GM12864 (cell line): Measurements from ENCODE around the gene EXOC3L4.
"Not testable (repeated sequence)": the region's sequence is repeated elsewhere in the genome, so short reads cannot be mapped to it uniquely, and the experiment has no call there.

ENCODE experiments used
- DNase-seq: peaks from one replicate; pipeline ENCODE4 v3.0.0-alpha.2; 2011; ENCODE audit warnings: low read depth
- H3K4me3 ChIP-seq: 2 replicates; pipeline ENCODE4 v1.5.1; 2011; ENCODE audit warnings: mild to moderate bottlenecking, low read depth, low read length, control low read depth
- CTCF ChIP-seq: IDR thresholded peaks from 2 replicates; pipeline ENCODE4 v1.5.1; 2011; ENCODE audit warnings: low read depth, mild to moderate bottlenecking, moderate library complexity, low read length, control low read depth, inconsistent platforms; ENCODE audit errors: missing control alignments

EXOC3L4 gene

DNA sequence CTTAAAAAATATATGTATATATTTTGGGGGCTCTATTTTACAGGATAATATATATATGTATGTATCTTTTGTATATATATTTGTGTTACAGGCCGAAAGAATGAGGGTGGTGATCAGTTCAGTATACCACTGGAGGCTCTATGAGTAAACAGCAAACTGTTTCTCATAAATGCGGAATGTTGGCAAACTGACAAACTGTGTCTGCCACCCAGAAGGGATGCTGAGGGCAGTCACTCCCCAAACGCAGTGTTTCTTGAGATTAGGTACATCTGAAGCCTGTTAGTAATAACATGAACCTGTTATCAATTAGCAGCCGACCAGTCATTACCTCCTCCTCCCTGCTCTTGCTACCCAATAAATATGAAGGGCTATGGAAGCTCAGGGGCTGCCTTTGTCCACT lies 49.6 kb downstream of the EXOC3L4 start:
- no peak for DNase-seq
- no peak overlapping the region for H3K4me3 ChIP-seq
- TF ChIP-seq CTCF = no peak

GRCh38 chr14:103146141-103146709 lies 51.7 kb downstream of the EXOC3L4 start:
- DNase-seq = no peak
- no peak overlapping the region for H3K4me3 ChIP-seq
- TF ChIP-seq CTCF = no peak

- DNase-seq = no peak
- H3K4me3 ChIP-seq = no peak overlapping the region
- no peak for TF ChIP-seq CTCF
Observed at GRCh38 chr14:103149351-103150237, 55.1 kb downstream of the EXOC3L4 start.

DNA sequence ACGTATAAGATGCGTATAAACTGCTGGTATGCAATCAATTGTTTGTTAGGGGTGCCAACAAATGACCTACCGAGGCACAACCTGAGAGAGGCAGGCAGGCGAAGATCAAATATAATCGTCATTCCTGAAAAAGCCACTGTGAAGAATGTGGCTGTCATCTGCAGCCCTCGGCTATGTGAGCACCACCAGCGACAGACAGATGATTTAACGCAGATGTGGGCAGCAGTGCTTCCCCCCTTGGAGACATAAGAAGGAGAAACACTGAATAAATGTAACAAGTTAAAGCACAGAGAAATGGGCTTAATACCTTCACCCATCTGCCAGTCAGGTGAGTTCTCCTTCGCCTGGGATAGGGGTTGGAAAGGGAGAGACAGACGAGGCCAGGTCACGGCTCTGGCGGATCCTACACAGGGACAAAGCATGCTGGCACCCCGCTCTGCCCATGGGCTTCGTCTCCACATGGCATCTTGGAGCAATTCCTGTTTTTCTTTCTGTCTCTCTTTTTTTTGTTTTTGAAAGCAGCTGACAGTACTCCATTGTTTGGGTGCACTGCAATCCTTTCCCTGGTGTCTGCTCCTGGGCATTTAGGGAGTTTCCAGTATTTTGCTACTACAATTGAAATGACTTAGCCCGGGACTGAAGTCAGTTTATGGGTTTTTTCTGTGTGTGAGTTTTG lies 56.9 kb downstream of the EXOC3L4 start:
- H3K4me3 ChIP-seq = no peak overlapping the region
- TF ChIP-seq CTCF = no peak
- DNase-seq = no peak

GRCh38 chr14:103155010-103155409 lies 60.5 kb downstream of the EXOC3L4 start:
- H3K4me3 ChIP-seq = no peak overlapping the region
- no peak for TF ChIP-seq CTCF
- no peak for DNase-seq

DNA sequence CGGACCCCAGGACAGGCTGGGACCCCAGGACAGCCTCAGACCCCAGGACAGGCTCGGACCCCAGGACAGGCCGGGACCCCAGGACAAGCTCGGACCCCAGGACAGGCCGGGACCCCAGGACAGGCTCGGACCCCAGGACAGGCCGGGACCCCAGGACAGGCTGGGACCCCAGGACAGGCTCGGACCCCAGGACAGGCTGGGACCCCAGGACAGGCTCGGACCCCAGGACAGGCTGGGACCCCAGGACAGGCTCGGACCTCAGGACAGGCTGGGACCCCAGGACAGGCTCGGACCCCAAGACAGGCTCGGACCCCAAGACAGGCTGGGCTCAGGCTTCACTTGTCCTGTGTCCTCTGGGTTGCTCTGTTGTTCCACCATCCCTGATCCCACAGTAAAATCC lies 60.9 kb downstream of the EXOC3L4 start:
- not testable (repeated sequence) for H3K4me3 ChIP-seq, DNase-seq

GRCh38 chr14:103155826-103156394 lies 61.4 kb downstream of the EXOC3L4 start:
- DNase-seq = no peak
- no peak overlapping the region for H3K4me3 ChIP-seq
- no peak for TF ChIP-seq CTCF
